Chondrocyte (in vitro differentiated cells): ENCODE data around the gene CTNNBL1. TPM values are rescaled to one million over a fixed set of nuclear protein-coding genes. Genes with fewer than 3 reads are reported as not detected.

Source experiments
- DNase-seq: peaks from one replicate; pipeline ENCODE4 v3.0.0; 2021; ENCODE audit warnings: mixed read lengths, low spot score
- H3K27ac Mint-ChIP-seq: one replicate; pipeline ENCODE4 v1.8.0; 2021; ENCODE audit warnings: mild to moderate bottlenecking, moderate library complexity, mixed read lengths; ENCODE audit not compliant: unreplicated experiment
- H3K27me3 Mint-ChIP-seq: 2 replicates; pipeline ENCODE4 v1.8.0; 2021; ENCODE audit warnings: low read depth, mixed read lengths
- H3K36me3 Mint-ChIP-seq: 2 replicates; pipeline ENCODE4 v1.8.0; 2021; ENCODE audit warnings: low read depth, mixed read lengths
- H3K4me1 Mint-ChIP-seq: 2 replicates; pipeline ENCODE4 v1.8.0; 2021; ENCODE audit warnings: low read depth, mild to moderate bottlenecking, mixed read lengths
- H3K4me3 Mint-ChIP-seq: one replicate; pipeline ENCODE4 v1.8.0; 2021; ENCODE audit warnings: mild to moderate bottlenecking, moderate library complexity, mixed read lengths; ENCODE audit not compliant: unreplicated experiment
- H3K9me3 Mint-ChIP-seq: 2 replicates; pipeline ENCODE4 v1.8.0; 2021; ENCODE audit warnings: low read depth, mixed read lengths
- total RNA-seq: library from RNA; stranded (reverse); gene quantifications from 3 replicates; pipeline ENCODE4 v1.2.1, GENCODE V29; 2021
- TF ChIP-seq, protein P1 (sequence below): fragments of 200-600 bp; sonication (generic); IDR thresholded peaks from 2 replicates; pipeline ENCODE4 v1.5.0; 2021; ENCODE audit warnings: antibody characterized with exemption, mild to moderate bottlenecking, moderate library complexity

CTNNBL1 gene
- total RNA-seq, 1 donor from 2014 or later: 36.0 TPM

DNA sequence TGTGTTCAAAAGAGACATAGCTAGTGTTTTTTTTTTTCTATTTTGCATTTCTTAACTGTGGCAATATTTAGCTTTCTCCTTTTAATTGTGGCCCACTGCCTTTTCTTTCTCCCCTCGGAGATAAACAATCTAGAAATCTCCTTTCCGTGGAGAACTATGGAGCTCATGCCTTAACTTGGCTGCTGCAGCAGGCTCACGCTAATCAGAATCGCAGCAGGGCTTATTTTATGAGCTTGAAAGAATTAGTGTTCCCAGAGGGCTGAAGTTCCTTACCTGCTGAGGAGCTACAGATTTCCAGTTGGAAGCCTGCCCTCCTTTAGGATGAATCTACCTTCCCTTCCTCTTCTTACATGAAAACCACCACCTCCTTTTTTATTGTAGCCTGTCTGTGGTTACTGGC is 35.6 kb downstream of the CTNNBL1 start:
- DNase-seq: no peak
- Mint-ChIP-seq H3K36me3 (peaks cover 14% of the 10 kb centered on the region), H3K27me3 (no peaks in the 10 kb centered on the region), H3K4me1 (peaks cover 40% of the 10 kb centered on the region), H3K4me3 (no peak overlapping the region), H3K27ac (no peak overlapping the region), H3K9me3 (no peaks in the 10 kb centered on the region)
- TF ChIP-seq, protein P1, sequence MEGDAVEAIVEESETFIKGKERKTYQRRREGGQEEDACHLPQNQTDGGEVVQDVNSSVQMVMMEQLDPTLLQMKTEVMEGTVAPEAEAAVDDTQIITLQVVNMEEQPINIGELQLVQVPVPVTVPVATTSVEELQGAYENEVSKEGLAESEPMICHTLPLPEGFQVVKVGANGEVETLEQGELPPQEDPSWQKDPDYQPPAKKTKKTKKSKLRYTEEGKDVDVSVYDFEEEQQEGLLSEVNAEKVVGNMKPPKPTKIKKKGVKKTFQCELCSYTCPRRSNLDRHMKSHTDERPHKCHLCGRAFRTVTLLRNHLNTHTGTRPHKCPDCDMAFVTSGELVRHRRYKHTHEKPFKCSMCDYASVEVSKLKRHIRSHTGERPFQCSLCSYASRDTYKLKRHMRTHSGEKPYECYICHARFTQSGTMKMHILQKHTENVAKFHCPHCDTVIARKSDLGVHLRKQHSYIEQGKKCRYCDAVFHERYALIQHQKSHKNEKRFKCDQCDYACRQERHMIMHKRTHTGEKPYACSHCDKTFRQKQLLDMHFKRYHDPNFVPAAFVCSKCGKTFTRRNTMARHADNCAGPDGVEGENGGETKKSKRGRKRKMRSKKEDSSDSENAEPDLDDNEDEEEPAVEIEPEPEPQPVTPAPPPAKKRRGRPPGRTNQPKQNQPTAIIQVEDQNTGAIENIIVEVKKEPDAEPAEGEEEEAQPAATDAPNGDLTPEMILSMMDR: no peak

GRCh38 chr20:37729909-37730308 is 36.1 kb downstream of the CTNNBL1 start:
- DNase-seq: no peak
- Mint-ChIP-seq H3K4me3 (no peak overlapping the region), H3K27ac (no peak overlapping the region), H3K9me3 (no peaks in the 10 kb centered on the region), H3K4me1 (peaks cover 44% of the 10 kb centered on the region), H3K27me3 (no peaks in the 10 kb centered on the region), H3K36me3 (peaks cover 14% of the 10 kb centered on the region)
- TF ChIP-seq, protein P1: no peak

- H3K36me3 Mint-ChIP-seq: peaks cover 24% of the 10 kb centered on the region
- H3K9me3 Mint-ChIP-seq: peaks cover 3% of the 10 kb centered on the region
- no peaks in the 10 kb centered on the region for H3K27me3 Mint-ChIP-seq
- H3K27ac Mint-ChIP-seq: no peak overlapping the region
- H3K4me1 Mint-ChIP-seq: peaks cover 24% of the 10 kb centered on the region
- TF ChIP-seq, protein P1: no peak
- no peak overlapping the region for H3K4me3 Mint-ChIP-seq
- no peak for DNase-seq
Measured at GRCh38 chr20:37733416-37733815, 39.6 kb downstream of the CTNNBL1 start.

DNA sequence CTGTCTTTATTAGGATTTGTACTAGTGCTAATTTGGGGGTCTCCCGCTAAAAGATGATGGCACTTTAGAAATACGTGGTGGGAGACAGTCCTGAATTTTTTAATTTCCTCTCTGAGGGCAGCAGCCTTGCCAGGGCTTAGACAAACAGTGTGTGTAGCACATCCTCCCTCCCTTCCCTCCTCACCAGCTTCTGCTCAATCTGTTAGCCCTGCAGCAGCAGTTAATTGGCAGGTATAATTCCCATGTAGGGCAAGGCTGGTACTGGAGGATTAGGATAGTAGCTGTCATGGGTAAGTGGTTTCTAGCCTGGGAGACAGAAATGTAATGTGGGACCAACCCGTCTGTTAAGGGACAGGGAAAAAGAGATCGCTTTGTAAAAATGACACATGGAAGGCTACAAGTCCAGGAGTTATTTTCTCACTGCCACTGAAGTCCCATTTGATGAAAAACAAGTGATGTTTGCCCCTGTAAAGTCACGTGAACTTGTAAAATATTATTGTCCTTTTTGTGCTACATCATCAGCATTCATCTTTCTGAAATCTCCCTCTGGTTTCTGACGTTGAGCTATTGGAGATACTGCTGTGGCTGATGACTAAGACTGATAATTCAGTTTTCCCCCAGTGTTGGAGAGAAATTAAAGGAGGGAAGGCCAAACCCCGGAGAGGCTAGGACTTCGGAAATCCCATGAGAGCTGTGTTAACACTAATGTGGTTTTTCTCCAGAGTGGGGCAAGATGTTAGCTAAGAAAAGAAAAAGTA is 40.6 kb downstream of the CTNNBL1 start:
- peaks cover 19% of the 10 kb centered on the region for H3K4me1 Mint-ChIP-seq
- peaks cover 24% of the 10 kb centered on the region for H3K36me3 Mint-ChIP-seq
- DNase-seq: no peak
- no peak overlapping the region for H3K4me3 Mint-ChIP-seq
- no peaks in the 10 kb centered on the region for H3K27me3 Mint-ChIP-seq
- TF ChIP-seq, protein P1: no peak
- peaks cover 3% of the 10 kb centered on the region for H3K9me3 Mint-ChIP-seq
- no peak overlapping the region for H3K27ac Mint-ChIP-seq

- DNase-seq: no peak
- TF ChIP-seq, protein P1: no peak
- Mint-ChIP-seq H3K27ac (no peak overlapping the region), H3K27me3 (no peaks in the 10 kb centered on the region), H3K36me3 (peaks cover 24% of the 10 kb centered on the region), H3K9me3 (peaks cover 3% of the 10 kb centered on the region), H3K4me3 (no peak overlapping the region), H3K4me1 (peaks cover 19% of the 10 kb centered on the region)
Measured at GRCh38 chr20:37735541-37735940, 41.7 kb downstream of the CTNNBL1 start.
